Sigmoid colon (tissue), 4 donors: ENCODE measurements around the gene GGT6.
"Not testable (repeated sequence)": the region's sequence is repeated elsewhere in the genome, so short reads cannot be mapped to it uniquely, and the experiment has no call there.

ENCODE experiments used
- POLR2A ChIP-seq, 2 donors: fragments of 450-650 bp; IDR thresholded peaks; one replicate each; pipeline ENCODE4 v1.6.1; 2016; ENCODE audit warnings: antibody characterized with exemption in 2 of 2, mild to moderate bottlenecking in 2 of 2, moderate library complexity in 2 of 2
- POLR2AphosphoS5 ChIP-seq, 4 donors: sonication (generic); formaldehyde crosslinking; IDR thresholded peaks; one replicate each; pipeline ENCODE4 v1.6.1; 2017; ENCODE audit warnings: antibody characterized with exemption in 4 of 4
- TF ChIP-seq, protein P1 (sequence below), 4 experiments: fragments of 450-650 bp in 3 of 4; fragments of 200-600 bp in 1 of 4; IDR thresholded peaks; one replicate each; pipeline ENCODE4 v1.5.1; 2016 to 2019; ENCODE audit warnings: antibody characterized with exemption in 4 of 4, mild to moderate bottlenecking in 3 of 4, moderate library complexity in 2 of 4

GRCh38 chr17:4590042-4590441, 29.7 kb upstream of the GGT6 start:
- TF ChIP-seq POLR2A, POLR2AphosphoS5 (IDR thresholded peaks at IDR 0.05): not testable (repeated sequence)
- TF ChIP-seq, protein P1, sequence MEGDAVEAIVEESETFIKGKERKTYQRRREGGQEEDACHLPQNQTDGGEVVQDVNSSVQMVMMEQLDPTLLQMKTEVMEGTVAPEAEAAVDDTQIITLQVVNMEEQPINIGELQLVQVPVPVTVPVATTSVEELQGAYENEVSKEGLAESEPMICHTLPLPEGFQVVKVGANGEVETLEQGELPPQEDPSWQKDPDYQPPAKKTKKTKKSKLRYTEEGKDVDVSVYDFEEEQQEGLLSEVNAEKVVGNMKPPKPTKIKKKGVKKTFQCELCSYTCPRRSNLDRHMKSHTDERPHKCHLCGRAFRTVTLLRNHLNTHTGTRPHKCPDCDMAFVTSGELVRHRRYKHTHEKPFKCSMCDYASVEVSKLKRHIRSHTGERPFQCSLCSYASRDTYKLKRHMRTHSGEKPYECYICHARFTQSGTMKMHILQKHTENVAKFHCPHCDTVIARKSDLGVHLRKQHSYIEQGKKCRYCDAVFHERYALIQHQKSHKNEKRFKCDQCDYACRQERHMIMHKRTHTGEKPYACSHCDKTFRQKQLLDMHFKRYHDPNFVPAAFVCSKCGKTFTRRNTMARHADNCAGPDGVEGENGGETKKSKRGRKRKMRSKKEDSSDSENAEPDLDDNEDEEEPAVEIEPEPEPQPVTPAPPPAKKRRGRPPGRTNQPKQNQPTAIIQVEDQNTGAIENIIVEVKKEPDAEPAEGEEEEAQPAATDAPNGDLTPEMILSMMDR (IDR thresholded peaks at IDR 0.05): not testable (repeated sequence)
